ENCODE measurements around the gene PLCB1. TPM values are rescaled to one million over a fixed set of nuclear protein-coding genes. Genes with fewer than 3 reads are reported as not detected.

The PLCB1 gene
- total RNA-seq, 1 donor from 2014 or later = 37.4 TPM

- Mint-ChIP-seq H3K4me3 (ENCODE audit: unreplicated experiment) (no peak overlapping the region), H3K27me3 (ENCODE audit: unreplicated experiment) (no peaks in the 10 kb centered on the region), H3K27ac (ENCODE audit: unreplicated experiment) (no peak overlapping the region), H3K4me1 (ENCODE audit: low read depth, unreplicated experiment) (peaks cover 8% of the 10 kb centered on the region), H3K36me3 (ENCODE audit: unreplicated experiment) (no peaks in the 10 kb centered on the region), H3K9me3 (ENCODE audit: unreplicated experiment) (no peaks in the 10 kb centered on the region)
- DNase-seq = no peak
- TF ChIP-seq, protein P1, sequence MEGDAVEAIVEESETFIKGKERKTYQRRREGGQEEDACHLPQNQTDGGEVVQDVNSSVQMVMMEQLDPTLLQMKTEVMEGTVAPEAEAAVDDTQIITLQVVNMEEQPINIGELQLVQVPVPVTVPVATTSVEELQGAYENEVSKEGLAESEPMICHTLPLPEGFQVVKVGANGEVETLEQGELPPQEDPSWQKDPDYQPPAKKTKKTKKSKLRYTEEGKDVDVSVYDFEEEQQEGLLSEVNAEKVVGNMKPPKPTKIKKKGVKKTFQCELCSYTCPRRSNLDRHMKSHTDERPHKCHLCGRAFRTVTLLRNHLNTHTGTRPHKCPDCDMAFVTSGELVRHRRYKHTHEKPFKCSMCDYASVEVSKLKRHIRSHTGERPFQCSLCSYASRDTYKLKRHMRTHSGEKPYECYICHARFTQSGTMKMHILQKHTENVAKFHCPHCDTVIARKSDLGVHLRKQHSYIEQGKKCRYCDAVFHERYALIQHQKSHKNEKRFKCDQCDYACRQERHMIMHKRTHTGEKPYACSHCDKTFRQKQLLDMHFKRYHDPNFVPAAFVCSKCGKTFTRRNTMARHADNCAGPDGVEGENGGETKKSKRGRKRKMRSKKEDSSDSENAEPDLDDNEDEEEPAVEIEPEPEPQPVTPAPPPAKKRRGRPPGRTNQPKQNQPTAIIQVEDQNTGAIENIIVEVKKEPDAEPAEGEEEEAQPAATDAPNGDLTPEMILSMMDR (IDR thresholded peaks at IDR 0.05; ENCODE audit: partially characterized antibody, unreplicated experiment) = no peak
These were observed 223.4 kb downstream of the PLCB1 start for GRCh38 chr20:8355453-8355852.

DNA sequence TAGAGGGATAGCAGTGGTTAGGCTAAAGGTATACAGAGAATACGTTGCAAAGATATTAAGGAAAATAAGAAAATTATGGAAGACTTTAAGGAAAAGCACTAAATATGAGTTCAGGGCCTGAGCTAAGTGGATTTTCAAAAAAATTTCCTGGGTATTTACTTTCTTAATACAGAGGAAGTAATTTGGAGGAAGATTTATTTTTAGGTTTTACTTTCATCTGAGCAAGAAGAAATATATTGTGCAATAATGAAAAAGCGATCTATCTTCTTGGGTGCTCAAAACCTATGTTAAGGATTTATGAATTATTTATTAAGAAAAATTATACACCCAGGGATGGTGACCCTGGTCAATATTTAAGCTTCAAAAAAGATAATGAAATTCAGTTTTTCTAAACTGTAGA is 224.7 kb downstream of the PLCB1 start:
- Mint-ChIP-seq H3K36me3 (ENCODE audit: unreplicated experiment) (no peaks in the 10 kb centered on the region), H3K9me3 (ENCODE audit: unreplicated experiment) (no peaks in the 10 kb centered on the region), H3K27me3 (ENCODE audit: unreplicated experiment) (no peaks in the 10 kb centered on the region), H3K4me3 (ENCODE audit: unreplicated experiment) (no peak overlapping the region), H3K4me1 (ENCODE audit: low read depth, unreplicated experiment) (peaks cover 9% of the 10 kb centered on the region), H3K27ac (ENCODE audit: unreplicated experiment) (no peak overlapping the region)
- DNase-seq = no peak
- TF ChIP-seq, protein P1 (IDR thresholded peaks at IDR 0.05; ENCODE audit: partially characterized antibody, unreplicated experiment) = no peak

- TF ChIP-seq, protein P1 (IDR thresholded peaks at IDR 0.05; ENCODE audit: partially characterized antibody, unreplicated experiment) = no peak
- peaks cover 9% of the 10 kb centered on the region for H3K4me1 Mint-ChIP-seq (ENCODE audit: low read depth, unreplicated experiment)
- no peaks in the 10 kb centered on the region for H3K9me3 Mint-ChIP-seq (ENCODE audit: unreplicated experiment)
- H3K27ac Mint-ChIP-seq (ENCODE audit: unreplicated experiment) = no peak overlapping the region
- no peak for DNase-seq
- H3K27me3 Mint-ChIP-seq (ENCODE audit: unreplicated experiment) = no peaks in the 10 kb centered on the region
- H3K36me3 Mint-ChIP-seq (ENCODE audit: unreplicated experiment) = no peaks in the 10 kb centered on the region
- H3K4me3 Mint-ChIP-seq (ENCODE audit: unreplicated experiment) = no peak overlapping the region
These were observed 225.6 kb downstream of the PLCB1 start for GRCh38 chr20:8357703-8358102.

- no peak for DNase-seq
- Mint-ChIP-seq H3K27ac (ENCODE audit: unreplicated experiment) (no peak overlapping the region), H3K36me3 (ENCODE audit: unreplicated experiment) (no peaks in the 10 kb centered on the region), H3K9me3 (ENCODE audit: unreplicated experiment) (no peaks in the 10 kb centered on the region), H3K27me3 (ENCODE audit: unreplicated experiment) (no peaks in the 10 kb centered on the region), H3K4me3 (ENCODE audit: unreplicated experiment) (no peak overlapping the region), H3K4me1 (ENCODE audit: low read depth, unreplicated experiment) (peaks cover 9% of the 10 kb centered on the region)
- TF ChIP-seq, protein P1 (IDR thresholded peaks at IDR 0.05; ENCODE audit: partially characterized antibody, unreplicated experiment) = no peak
These were observed 228.0 kb downstream of the PLCB1 start for GRCh38 chr20:8360035-8360434.

DNA sequence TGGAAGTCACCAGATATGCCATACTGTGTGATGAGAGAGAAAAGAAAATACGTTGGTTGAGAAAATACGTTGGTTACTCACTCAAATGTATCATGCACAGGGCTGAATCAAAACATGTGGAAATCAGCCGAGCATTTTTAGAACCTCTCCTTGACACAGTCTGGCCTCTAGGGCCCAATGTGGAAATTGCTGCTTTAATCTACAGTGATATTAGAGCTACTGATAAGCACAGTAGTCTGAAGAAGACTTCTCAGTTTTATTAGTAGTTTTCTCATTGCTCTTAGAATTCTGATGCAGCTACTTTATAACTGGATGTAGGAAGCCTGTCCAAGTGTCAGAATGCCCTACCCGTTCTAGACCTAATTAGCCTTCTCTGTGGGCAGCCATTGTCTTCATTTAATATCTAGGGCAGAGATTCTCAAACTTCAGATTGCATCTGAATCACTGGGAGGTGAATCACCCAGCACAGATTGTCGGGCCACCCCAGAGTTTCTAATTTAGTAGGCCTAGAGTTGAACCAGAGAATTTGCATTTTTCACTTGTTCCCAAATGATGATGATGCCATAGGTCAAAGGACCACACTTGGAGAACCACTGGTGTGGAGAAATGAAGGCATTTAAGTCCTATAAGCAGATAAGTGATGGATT is 229.1 kb downstream of the PLCB1 start:
- Mint-ChIP-seq H3K4me3 (ENCODE audit: unreplicated experiment) (no peak overlapping the region), H3K4me1 (ENCODE audit: low read depth, unreplicated experiment) (peaks cover 9% of the 10 kb centered on the region), H3K9me3 (ENCODE audit: unreplicated experiment) (no peaks in the 10 kb centered on the region), H3K27me3 (ENCODE audit: unreplicated experiment) (no peaks in the 10 kb centered on the region), H3K27ac (ENCODE audit: unreplicated experiment) (no peak overlapping the region), H3K36me3 (ENCODE audit: unreplicated experiment) (no peaks in the 10 kb centered on the region)
- TF ChIP-seq, protein P1 (IDR thresholded peaks at IDR 0.05; ENCODE audit: partially characterized antibody, unreplicated experiment) = no peak
- DNase-seq = no peak
